SKM-1 treated with dmso at 0.1 percent for 144 hours (cell line): ENCODE measurements around the gene LAMA2.
"Not testable (repeated sequence)": the region's sequence is repeated elsewhere in the genome, so short reads cannot be mapped to it uniquely, and the experiment has no call there.

Experiments used
- DNase-seq: peaks from one replicate; lab custom pipeline; 2025; ENCODE audit not compliant: unreplicated experiment; lab: John Stamatoyannopoulos, UW

The LAMA2 gene

GRCh38 chr6:129114636-129115391 lies 231.9 kb downstream of the LAMA2 start:
- no peak for DNase-seq

- DNase-seq: no peak
These were observed 232.5 kb downstream of the LAMA2 start for GRCh38 chr6:129115471-129115870.

GRCh38 chr6:129117355-129117754 lies 234.4 kb downstream of the LAMA2 start:
- no peak for DNase-seq

GRCh38 chr6:129120856-129121638 lies 238.1 kb downstream of the LAMA2 start:
- no peak for DNase-seq

- no peak for DNase-seq
These were observed 241.4 kb downstream of the LAMA2 start for GRCh38 chr6:129124347-129124746.

- no peak for DNase-seq
These were observed 247.2 kb downstream of the LAMA2 start for GRCh38 chr6:129130106-129130505.

GRCh38 chr6:129130959-129131681 lies 248.2 kb downstream of the LAMA2 start:
- DNase-seq: no peak

GRCh38 chr6:129133770-129134192 lies 250.8 kb downstream of the LAMA2 start:
- no peak for DNase-seq

- no peak for DNase-seq
These were observed 251.6 kb downstream of the LAMA2 start for GRCh38 chr6:129134535-129134934.

GRCh38 chr6:129135451-129135850 lies 252.5 kb downstream of the LAMA2 start:
- no peak for DNase-seq

- no peak for DNase-seq
These were observed 253.8 kb downstream of the LAMA2 start for GRCh38 chr6:129136751-129137150.

- no peak for DNase-seq
These were observed 255.9 kb downstream of the LAMA2 start for GRCh38 chr6:129138739-129139405.

- no peak for DNase-seq
These were observed 257.6 kb downstream of the LAMA2 start for GRCh38 chr6:129140526-129140925.

GRCh38 chr6:129141499-129141898 lies 258.6 kb downstream of the LAMA2 start:
- DNase-seq: no peak

- DNase-seq: no peak
These were observed 264.0 kb downstream of the LAMA2 start for GRCh38 chr6:129146902-129147301.

- DNase-seq: no peak
These were observed 267.6 kb downstream of the LAMA2 start for GRCh38 chr6:129150507-129150906.

- no peak for DNase-seq
These were observed 270.3 kb downstream of the LAMA2 start for GRCh38 chr6:129153257-129153656.

- not testable (repeated sequence) for DNase-seq
These were observed 276.3 kb downstream of the LAMA2 start for GRCh38 chr6:129159242-129159641.

- DNase-seq: no peak
These were observed 279.7 kb downstream of the LAMA2 start for GRCh38 chr6:129162605-129163004.

- DNase-seq: no peak
These were observed 280.6 kb downstream of the LAMA2 start for GRCh38 chr6:129163551-129163950.

GRCh38 chr6:129164032-129164431 lies 281.1 kb downstream of the LAMA2 start:
- DNase-seq: no peak
